ENCODE measurements around the gene ATP8B4. TPM values are rescaled to one million over a fixed set of nuclear protein-coding genes. Genes with fewer than 3 reads are reported as not detected.

Gene ATP8B4
- total RNA-seq, 1 experiment from 2014 or later = not detected

- H3K9me3 ChIP-seq (ENCODE audit: low read length) = no peaks in the 10 kb centered on the region
- no TSS peak for BruUV-seq (replicated peaks)
- no peaks in the 10 kb centered on the region for H3K9me2 ChIP-seq (replicated peaks; ENCODE audit: low read length)
- H3K4me1 ChIP-seq (ENCODE audit: insufficient read depth, low read length) = no peaks in the 10 kb centered on the region
- no peaks in the 10 kb centered on the region for H3F3A ChIP-seq (ENCODE audit: low read length, unreplicated experiment)
- ChIA-PET POLR2A (ENCODE audit: unreplicated experiment) (no interaction called here), CTCF (no interaction called here)
- H2AFZ ChIP-seq (ENCODE audit: low read length) = no peak overlapping the region
- no peaks in the 10 kb centered on the region for H4K20me1 ChIP-seq (ENCODE audit: low read length)
- no peak overlapping the region for H3K4me3 ChIP-seq (ENCODE audit: low read length)
- H3K4me2 ChIP-seq (ENCODE audit: low read length) = no peak overlapping the region
- no peak for DNase-seq
- no peak for ATAC-seq
- H3K27me3 ChIP-seq (ENCODE audit: low read length) = no peaks in the 10 kb centered on the region
- TF ChIP-seq EZH2phosphoT487 (IDR thresholded peaks at IDR 0.05; ENCODE audit: borderline replicate concordance, low read length) = no peak
- no peak for TF ChIP-seq EZH2 (IDR thresholded peaks at IDR 0.05; ENCODE audit: low read length, unreplicated experiment)
- TF ChIP-seq CTCF (conservative IDR thresholded peaks at IDR 0.05; ENCODE audit: low read depth, low read length) = no peak
- no peak overlapping the region for H3K9ac ChIP-seq (ENCODE audit: low read length)
- no peak overlapping the region for H3K27ac ChIP-seq (ENCODE audit: low read length)
- intact Hi-C loops (cut with micrococcal nuclease) = no loop called here
- no peaks in the 10 kb centered on the region for H3K79me2 ChIP-seq (ENCODE audit: low read length)
- H3K36me3 ChIP-seq (ENCODE audit: low read depth, low read length) = no peaks in the 10 kb centered on the region
These were observed 140.9 kb downstream of the ATP8B4 start for GRCh38 chr15:49978121-49978520.

GRCh38 chr15:49977306-49977705 is 141.7 kb downstream of the ATP8B4 start:
- Histone ChIP-seq H3K9ac (ENCODE audit: low read length) (no peak overlapping the region), H3K36me3 (ENCODE audit: low read depth, low read length) (no peaks in the 10 kb centered on the region), H3K27me3 (ENCODE audit: low read length) (no peaks in the 10 kb centered on the region), H3K9me2 (replicated peaks; ENCODE audit: low read length) (no peaks in the 10 kb centered on the region), H4K20me1 (ENCODE audit: low read length) (no peaks in the 10 kb centered on the region), H3F3A (ENCODE audit: low read length, unreplicated experiment) (no peaks in the 10 kb centered on the region), H3K4me3 (ENCODE audit: low read length) (no peak overlapping the region), H3K27ac (ENCODE audit: low read length) (no peak overlapping the region), H3K4me2 (ENCODE audit: low read length) (no peak overlapping the region), H2AFZ (ENCODE audit: low read length) (no peak overlapping the region), H3K79me2 (ENCODE audit: low read length) (no peaks in the 10 kb centered on the region), H3K4me1 (ENCODE audit: insufficient read depth, low read length) (no peaks in the 10 kb centered on the region), H3K9me3 (ENCODE audit: low read length) (no peaks in the 10 kb centered on the region)
- ATAC-seq = no peak
- intact Hi-C loops (cut with micrococcal nuclease) = no loop called here
- no peak for DNase-seq
- POLR2A ChIA-PET (ENCODE audit: unreplicated experiment) = no interaction called here
- CTCF ChIA-PET = no interaction called here
- no TSS peak for BruUV-seq (replicated peaks)
- no peak for TF ChIP-seq EZH2phosphoT487 (IDR thresholded peaks at IDR 0.05; ENCODE audit: borderline replicate concordance, low read length)
- no peak for TF ChIP-seq EZH2 (IDR thresholded peaks at IDR 0.05; ENCODE audit: low read length, unreplicated experiment)
- no peak for TF ChIP-seq CTCF (conservative IDR thresholded peaks at IDR 0.05; ENCODE audit: low read depth, low read length)

GRCh38 chr15:49964551-49964950 is 154.5 kb downstream of the ATP8B4 start:
- H3K4me3 ChIP-seq (ENCODE audit: low read length) = no peak overlapping the region
- ATAC-seq (no peak), DNase-seq (no peak)
- BruUV-seq (replicated peaks) = no TSS peak
- H3K4me2 ChIP-seq (ENCODE audit: low read length) = no peak overlapping the region
- CTCF ChIA-PET = no interaction called here
- no peaks in the 10 kb centered on the region for H4K20me1 ChIP-seq (ENCODE audit: low read length)
- intact Hi-C loops (cut with micrococcal nuclease) = no loop called here
- TF ChIP-seq EZH2phosphoT487 (IDR thresholded peaks at IDR 0.05; ENCODE audit: borderline replicate concordance, low read length) (no peak), CTCF (conservative IDR thresholded peaks at IDR 0.05; ENCODE audit: low read depth, low read length) (no peak), EZH2 (IDR thresholded peaks at IDR 0.05; ENCODE audit: low read length, unreplicated experiment) (no peak)
- no peaks in the 10 kb centered on the region for H3K4me1 ChIP-seq (ENCODE audit: insufficient read depth, low read length)
- H3K27ac ChIP-seq (ENCODE audit: low read length) = no peak overlapping the region
- H3F3A ChIP-seq (ENCODE audit: low read length, unreplicated experiment) = no peaks in the 10 kb centered on the region
- no peak overlapping the region for H3K9ac ChIP-seq (ENCODE audit: low read length)
- H2AFZ ChIP-seq (ENCODE audit: low read length) = no peak overlapping the region
- H3K27me3 ChIP-seq (ENCODE audit: low read length) = no peaks in the 10 kb centered on the region
- H3K9me3 ChIP-seq (ENCODE audit: low read length) = no peaks in the 10 kb centered on the region
- no peaks in the 10 kb centered on the region for H3K79me2 ChIP-seq (ENCODE audit: low read length)
- POLR2A ChIA-PET (ENCODE audit: unreplicated experiment) = no interaction called here
- H3K9me2 ChIP-seq (replicated peaks; ENCODE audit: low read length) = no peaks in the 10 kb centered on the region
- H3K36me3 ChIP-seq (ENCODE audit: low read depth, low read length) = no peaks in the 10 kb centered on the region

All from PC-3 (cell line).